SU-DHL-6 (cell line): ENCODE data around the gene CLHC1.

Source experiments
- H2AFZ ChIP-seq: fragments of 200-600 bp; sonication (generic); 2 replicates; pipeline ENCODE4 v1.6.1; 2014; ENCODE audit warnings: low read depth, mild to moderate bottlenecking, moderate library complexity, mixed read lengths, antibody characterized with exemption, low read length; ENCODE audit not compliant: severe bottlenecking
- H3F3A ChIP-seq: fragments of 200-600 bp; shearing (Covaris generic); 2 replicates; pipeline ENCODE4 v1.6.0; 2016; ENCODE audit warnings: antibody characterized with exemption, mild to moderate bottlenecking; ENCODE audit not compliant: insufficient read depth
- H3K27ac ChIP-seq: fragments of 200-600 bp; sonication (generic); 2 replicates; pipeline ENCODE4 v1.5.1; 2016; ENCODE audit warnings: low read depth, mild to moderate bottlenecking, low read length, moderate library complexity, mixed read lengths
- H3K27me3 ChIP-seq: fragments of 200-600 bp; sonication (generic), shearing (Covaris generic); 2 replicates; pipeline ENCODE4 v1.6.0; 2014; ENCODE audit warnings: mild to moderate bottlenecking, low read length
- H3K36me3 ChIP-seq: fragments of 200-600 bp; sonication (generic); 2 replicates; pipeline ENCODE4 v1.6.1; 2014; ENCODE audit warnings: mild to moderate bottlenecking, low read length, mixed read lengths
- H3K4me2 ChIP-seq: fragments of 300-600, 200-600 bp; shearing (Covaris generic), sonication (generic); 2 replicates; pipeline ENCODE4 v1.6.0; 2014; ENCODE audit warnings: low read length, low read depth, mild to moderate bottlenecking; ENCODE audit not compliant: poor library complexity, severe bottlenecking
- H3K4me3 ChIP-seq: fragments of 200-600 bp; sonication (generic); 2 replicates; pipeline ENCODE4 v1.5.1; 2014; ENCODE audit warnings: antibody characterized with exemption, low read length, mild to moderate bottlenecking, mixed read lengths; ENCODE audit not compliant: insufficient read depth, poor library complexity, severe bottlenecking
- H3K79me2 ChIP-seq: fragments of 200-600 bp; sonication (generic); 2 replicates; pipeline ENCODE4 v1.6.1; 2014; ENCODE audit warnings: mild to moderate bottlenecking, low read length, moderate library complexity; ENCODE audit not compliant: insufficient read depth
- H3K9ac ChIP-seq: fragments of 200-600 bp; sonication (generic); 2 replicates; pipeline ENCODE4 v1.7.0; 2014; ENCODE audit warnings: mild to moderate bottlenecking, low read length
- H3K9me2 ChIP-seq: fragments of 200-600 bp; sonication (generic); replicated peaks from 2 replicates; pipeline ENCODE4 v1.6.1; 2014; ENCODE audit warnings: low read length; ENCODE audit not compliant: insufficient read depth
- H3K9me3 ChIP-seq: fragments of 200-600 bp; sonication (generic); 2 replicates; pipeline ENCODE4 v1.6.1; 2014; ENCODE audit warnings: low read length, mixed read lengths; ENCODE audit not compliant: insufficient read depth
- H4K20me1 ChIP-seq: fragments of 200-600 bp; sonication (generic); 2 replicates; pipeline ENCODE4 v1.6.1; 2014; ENCODE audit warnings: low read depth, mild to moderate bottlenecking, antibody characterized with exemption, low read length, moderate library complexity, mixed read lengths
- EZH2phosphoT487 ChIP-seq: fragments of 200-600 bp; sonication (generic), shearing (Covaris generic); conservative IDR thresholded peaks from 2 replicates; pipeline ENCODE4 v1.6.1; 2018; ENCODE audit warnings: mild to moderate bottlenecking, antibody characterized with exemption, low read length, moderate library complexity, mixed read lengths
- TF ChIP-seq, protein P1 (sequence below): fragments of 200-600 bp; sonication (generic); IDR thresholded peaks from one replicate; pipeline ENCODE4 v1.5.1; 2017; ENCODE audit warnings: antibody characterized with exemption, mild to moderate bottlenecking, low read length, moderate library complexity; ENCODE audit not compliant: insufficient read depth, poor library complexity, severe bottlenecking

CLHC1 gene

DNA sequence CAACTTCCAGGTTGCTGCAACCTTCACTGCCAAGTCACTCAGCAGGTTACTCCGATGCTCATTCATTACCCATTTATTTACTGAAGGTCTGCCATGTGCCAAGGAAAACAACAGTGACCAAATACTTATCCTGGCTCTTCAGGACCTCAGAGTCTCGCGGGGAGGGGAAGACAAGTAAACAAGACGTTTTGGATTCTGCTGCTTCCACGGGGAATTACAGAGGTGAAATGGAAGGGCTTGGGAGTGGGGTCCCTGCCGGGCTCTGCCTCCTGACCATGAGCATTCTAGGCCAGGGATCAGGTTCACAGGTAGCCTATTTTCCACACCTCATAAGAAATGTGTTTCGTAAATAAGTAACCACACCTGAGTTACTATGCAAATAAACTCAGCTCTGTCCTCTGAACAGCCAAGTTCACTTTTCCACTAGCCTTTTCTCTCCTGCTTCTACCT is 68.1 kb downstream of the CLHC1 start:
- Histone ChIP-seq H2AFZ (no peak overlapping the region), H4K20me1 (no peaks in the 10 kb centered on the region), H3K9me2 (no peaks in the 10 kb centered on the region), H3K27me3 (no peaks in the 10 kb centered on the region), H3K36me3 (no peaks in the 10 kb centered on the region), H3K4me2 (no peak overlapping the region), H3K27ac (no peak overlapping the region), H3K79me2 (no peaks in the 10 kb centered on the region), H3K9ac (no peak overlapping the region), H3F3A (no peaks in the 10 kb centered on the region), H3K9me3 (no peaks in the 10 kb centered on the region), H3K4me3 (no peak overlapping the region)
- TF ChIP-seq, protein P1, sequence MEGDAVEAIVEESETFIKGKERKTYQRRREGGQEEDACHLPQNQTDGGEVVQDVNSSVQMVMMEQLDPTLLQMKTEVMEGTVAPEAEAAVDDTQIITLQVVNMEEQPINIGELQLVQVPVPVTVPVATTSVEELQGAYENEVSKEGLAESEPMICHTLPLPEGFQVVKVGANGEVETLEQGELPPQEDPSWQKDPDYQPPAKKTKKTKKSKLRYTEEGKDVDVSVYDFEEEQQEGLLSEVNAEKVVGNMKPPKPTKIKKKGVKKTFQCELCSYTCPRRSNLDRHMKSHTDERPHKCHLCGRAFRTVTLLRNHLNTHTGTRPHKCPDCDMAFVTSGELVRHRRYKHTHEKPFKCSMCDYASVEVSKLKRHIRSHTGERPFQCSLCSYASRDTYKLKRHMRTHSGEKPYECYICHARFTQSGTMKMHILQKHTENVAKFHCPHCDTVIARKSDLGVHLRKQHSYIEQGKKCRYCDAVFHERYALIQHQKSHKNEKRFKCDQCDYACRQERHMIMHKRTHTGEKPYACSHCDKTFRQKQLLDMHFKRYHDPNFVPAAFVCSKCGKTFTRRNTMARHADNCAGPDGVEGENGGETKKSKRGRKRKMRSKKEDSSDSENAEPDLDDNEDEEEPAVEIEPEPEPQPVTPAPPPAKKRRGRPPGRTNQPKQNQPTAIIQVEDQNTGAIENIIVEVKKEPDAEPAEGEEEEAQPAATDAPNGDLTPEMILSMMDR, result no peak
- TF ChIP-seq EZH2phosphoT487, result no peak

DNA sequence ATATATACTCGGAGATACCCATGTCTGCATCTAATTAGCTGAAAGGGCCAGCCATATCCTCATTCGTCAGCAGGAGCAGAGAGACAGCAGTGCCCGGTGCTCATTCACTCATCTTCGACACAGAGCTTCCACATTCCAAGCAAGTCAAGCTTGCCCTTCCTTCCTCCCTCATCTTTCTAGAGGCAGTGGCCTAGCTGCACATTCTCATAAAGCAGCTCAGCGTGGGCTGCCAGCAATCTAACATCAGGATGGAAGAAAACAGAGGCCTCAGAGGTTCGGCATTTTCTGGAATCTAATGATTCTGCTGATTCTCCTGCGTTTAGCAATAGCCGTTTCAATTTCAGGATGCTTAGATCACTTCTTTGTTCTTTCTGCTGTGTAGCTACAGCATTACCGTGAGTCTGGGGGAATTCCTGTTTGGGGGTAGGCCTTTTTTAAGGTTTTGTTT is 68.8 kb downstream of the CLHC1 start:
- H3K27me3 ChIP-seq, result no peaks in the 10 kb centered on the region
- H3K27ac ChIP-seq, result no peak overlapping the region
- no peak overlapping the region for H3K4me3 ChIP-seq
- no peaks in the 10 kb centered on the region for H3K9me2 ChIP-seq
- TF ChIP-seq, protein P1, result no peak
- no peak for TF ChIP-seq EZH2phosphoT487
- no peaks in the 10 kb centered on the region for H3K9me3 ChIP-seq
- no peak overlapping the region for H2AFZ ChIP-seq
- no peaks in the 10 kb centered on the region for H3K36me3 ChIP-seq
- H4K20me1 ChIP-seq, result no peaks in the 10 kb centered on the region
- no peak overlapping the region for H3K9ac ChIP-seq
- no peaks in the 10 kb centered on the region for H3F3A ChIP-seq
- H3K4me2 ChIP-seq, result no peak overlapping the region
- no peaks in the 10 kb centered on the region for H3K79me2 ChIP-seq

DNA sequence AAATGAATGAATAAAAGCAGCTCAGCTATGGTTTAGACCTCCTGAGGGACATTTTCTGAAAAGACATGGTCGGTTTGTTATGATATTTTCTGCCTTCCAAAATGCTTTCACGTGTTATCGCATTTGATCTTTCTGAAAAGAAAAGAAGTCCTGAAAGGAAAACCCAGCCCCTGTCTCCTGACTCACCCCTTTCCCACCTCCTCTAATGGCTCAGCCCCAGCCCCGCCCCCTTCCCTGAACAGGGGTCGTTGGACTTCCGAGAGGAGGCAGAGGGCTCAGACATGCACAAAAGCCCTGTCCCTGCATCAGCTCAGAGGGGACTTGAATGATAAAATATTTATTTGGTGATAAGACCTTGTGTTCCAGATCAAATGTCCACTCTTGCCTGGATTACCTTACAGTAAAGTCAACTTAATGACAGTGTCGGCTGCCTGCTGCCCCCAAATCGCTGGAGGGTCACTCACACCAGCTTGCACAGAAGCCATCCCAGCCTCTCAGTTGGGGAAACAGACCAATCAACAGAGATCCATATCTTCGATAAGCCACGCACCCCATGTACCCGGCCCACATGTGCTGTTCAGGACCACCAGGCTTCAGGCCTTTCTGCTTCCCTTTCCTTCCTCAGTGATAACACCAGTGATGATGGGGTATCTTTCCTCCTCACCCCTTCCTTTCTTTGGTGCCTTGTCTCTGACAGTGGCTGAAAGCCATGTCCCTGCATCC is 69.6 kb downstream of the CLHC1 start:
- no peak overlapping the region for H3K4me3 ChIP-seq
- no peaks in the 10 kb centered on the region for H3K27me3 ChIP-seq
- H3K36me3 ChIP-seq, result no peaks in the 10 kb centered on the region
- no peak overlapping the region for H3K27ac ChIP-seq
- no peaks in the 10 kb centered on the region for H4K20me1 ChIP-seq
- no peaks in the 10 kb centered on the region for H3K79me2 ChIP-seq
- H3K9me3 ChIP-seq, result no peaks in the 10 kb centered on the region
- H2AFZ ChIP-seq, result no peak overlapping the region
- H3K9ac ChIP-seq, result no peak overlapping the region
- H3F3A ChIP-seq, result no peaks in the 10 kb centered on the region
- no peak for TF ChIP-seq EZH2phosphoT487
- TF ChIP-seq, protein P1, result no peak
- H3K4me2 ChIP-seq, result no peak overlapping the region
- no peaks in the 10 kb centered on the region for H3K9me2 ChIP-seq
